ENCODE data around the gene LTA.
"Not testable (repeated sequence)": the region's sequence is repeated elsewhere in the genome, so short reads cannot be mapped to it uniquely, and the experiment has no call there.

The LTA gene

GRCh38 chr6:31582230-31582643 is 10.1 kb downstream of the LTA start, which contains the start of gene LTB:
Gene LTB, minus strand, starts transcription at chr6:31582424. Its CDS starts 7 bp downstream, at chr6:31582417.
- peak in 1 of 10 donors; percentile 55 for DNase-seq
- intact Hi-C loops (cut with DNase I), result no loop called here

GRCh38 chr6:31585491-31585890 is 13.4 kb downstream of the LTA start:
- intact Hi-C loops (cut with DNase I), result no loop called here
- peak in 1 of 10 donors; percentile 21 for DNase-seq

- peak in 1 of 10 donors; percentile 64 for DNase-seq
- intact Hi-C loops (cut with DNase I), result no loop called here
These were observed 13.9 kb downstream of the LTA start, which contains the start of gene LST1 for GRCh38 chr6:31586008-31586407. Gene LST1, plus strand, starts transcription at chr6:31586277. Its CDS starts 1,023 bp downstream, at chr6:31587300.

GRCh38 chr6:31586599-31587281 is 14.7 kb downstream of the LTA start:
- DNase-seq, result peak in 1 of 10 donors; percentile 85
- intact Hi-C loops (cut with DNase I), result no loop called here

GRCh38 chr6:31587791-31588777 is 16.0 kb downstream of the LTA start:
- DNase-seq, result peak in 1 of 10 donors; percentile 74
- intact Hi-C loops (cut with DNase I), result no loop called here

GRCh38 chr6:31588871-31589650 is 17.0 kb downstream of the LTA start:
- intact Hi-C loops (cut with DNase I), result no loop called here
- DNase-seq, result peak in 1 of 10 donors; percentile 60

GRCh38 chr6:31590691-31591090 is 18.6 kb downstream of the LTA start:
- DNase-seq; intact Hi-C loops (cut with DNase I): not testable (repeated sequence)

GRCh38 chr6:31592396-31592771 is 20.3 kb downstream of the LTA start:
- intact Hi-C loops (cut with DNase I), result no loop called here
- DNase-seq, result no peak

GRCh38 chr6:31597006-31597405 is 24.9 kb downstream of the LTA start:
- intact Hi-C loops (cut with DNase I), result no loop called here
- DNase-seq, result no peak

- DNase-seq, result no peak
- intact Hi-C loops (cut with DNase I), result no loop called here
These were observed 35.2 kb downstream of the LTA start for GRCh38 chr6:31607317-31607716.

GRCh38 chr6:31609519-31610406 is 37.7 kb downstream of the LTA start:
- intact Hi-C loops (cut with DNase I), result no loop called here
- no peak for DNase-seq

- no peak for DNase-seq
- intact Hi-C loops (cut with DNase I), result no loop called here
These were observed 38.9 kb downstream of the LTA start for GRCh38 chr6:31610968-31611367.

GRCh38 chr6:31614075-31614619 is 42.1 kb downstream of the LTA start:
- no peak for DNase-seq
- intact Hi-C loops (cut with DNase I), result no loop called here

GRCh38 chr6:31614684-31615578 is 42.8 kb downstream of the LTA start, which contains the start of gene AIF1:
Gene AIF1, plus strand, starts transcription at chr6:31615234. Its CDS starts 96 bp downstream, at chr6:31615330.
- intact Hi-C loops (cut with DNase I), result no loop called here
- no peak for DNase-seq

- intact Hi-C loops (cut with DNase I), result no loop called here
- DNase-seq, result no peak
These were observed 43.7 kb downstream of the LTA start for GRCh38 chr6:31615748-31616147.

- no peak for DNase-seq
- intact Hi-C loops (cut with DNase I), result no loop called here
These were observed 44.9 kb downstream of the LTA start for GRCh38 chr6:31617010-31617409.

- peak; percentile 90 to 100 (median 97) for DNase-seq
- intact Hi-C loops (cut with DNase I), result loop anchor here (1.0 kb wide), 1 partner anchor 32 kb away; the partner anchor contains the start of gene BAG6
These were observed 47.9 kb downstream of the LTA start for GRCh38 chr6:31619805-31620585.
